ENCODE results near the gene GPS1. TPM values are rescaled to one million over a fixed set of nuclear protein-coding genes. Genes with fewer than 3 reads are reported as not detected.

GPS1 gene
- total RNA-seq, 1 experiment from 2014 or later, result 223 TPM

GRCh38 chr17:82018152-82018988, 33.3 kb upstream of the GPS1 start:
- Histone ChIP-seq H3K36me3 (peaks cover 44% of the 10 kb centered on the region), H3K9me3 (replicated peaks) (no peaks in the 10 kb centered on the region; the same call in 1 of the 2 replicates), H3K4me1 (replicated peaks) (peaks cover 20% of the 10 kb centered on the region), H3K27ac (no peak overlapping the region), H3K27me3 (replicated peaks) (no peaks in the 10 kb centered on the region), H3K4me3 (no peak overlapping the region)
- no peak for DNase-seq (ENCODE audit: low read depth in 1 of 2, low spot score in 2 of 2)

- DNase-seq (ENCODE audit: low read depth in 1 of 2, low spot score in 2 of 2), result no peak
These were observed 32.6 kb upstream of the GPS1 start for GRCh38 chr17:82018989-82019689.

DNA sequence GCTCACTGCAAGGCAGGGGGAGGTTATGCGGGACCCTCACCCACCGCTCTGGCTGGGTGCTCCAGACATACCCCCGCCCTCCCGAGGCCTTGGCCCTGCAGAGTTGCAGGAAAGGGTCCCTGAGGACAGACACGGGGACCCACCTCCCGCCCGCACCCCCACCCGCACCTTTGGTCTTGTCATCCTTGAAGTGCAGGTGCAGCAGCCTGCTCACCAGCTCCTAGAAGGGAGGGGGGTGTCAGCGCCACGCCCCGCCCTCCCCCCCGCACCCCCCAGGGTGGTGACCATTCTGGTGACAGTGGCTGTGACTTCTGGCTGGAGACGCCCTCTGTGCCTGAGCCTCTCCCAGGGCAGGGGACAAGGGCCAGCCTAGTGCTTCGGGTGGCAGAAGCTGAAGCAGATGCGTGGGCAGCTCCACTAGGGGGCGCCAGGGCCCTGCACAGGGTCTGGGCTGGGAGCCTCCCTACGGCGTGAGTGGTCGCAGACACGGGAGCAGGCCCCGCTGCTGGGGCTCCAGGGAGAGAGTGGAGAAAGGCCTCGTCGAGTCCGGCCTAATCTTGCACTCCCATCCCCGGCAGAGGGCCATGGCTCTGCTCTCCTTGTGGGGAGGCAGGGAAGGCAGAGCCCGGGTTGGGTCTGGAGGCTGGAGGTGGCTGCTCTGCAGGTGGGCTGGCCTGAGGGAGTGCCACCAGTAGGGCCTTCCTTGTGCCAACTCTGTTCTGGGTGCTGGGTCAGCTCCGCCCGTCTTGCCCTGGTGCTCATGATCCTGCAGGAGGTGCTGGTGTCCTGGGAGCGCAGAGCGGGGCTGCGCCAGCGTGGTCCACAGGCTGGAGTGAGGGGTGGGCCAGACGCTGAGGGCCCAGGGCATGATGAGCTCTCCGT, 31.8 kb upstream of the GPS1 start:
- peaks cover 41% of the 10 kb centered on the region for H3K36me3 ChIP-seq
- H3K9me3 ChIP-seq (replicated peaks), result no peaks in the 10 kb centered on the region; the same call in 1 of the 2 replicates
- no peak overlapping the region for H3K27ac ChIP-seq
- no peaks in the 10 kb centered on the region for H3K27me3 ChIP-seq (replicated peaks)
- DNase-seq (ENCODE audit: low read depth in 1 of 2, low spot score in 2 of 2), result peak; percentile 49 to 81
- H3K4me1 ChIP-seq (replicated peaks), result peaks cover 33% of the 10 kb centered on the region
- H3K4me3 ChIP-seq, result no peak overlapping the region

More at GRCh38 chr17:82018989-82019689, 32.6 kb upstream of the GPS1 start:
- peaks cover 43% of the 10 kb centered on the region for H3K36me3 ChIP-seq
- no peak overlapping the region for H3K27ac ChIP-seq
- H3K4me3 ChIP-seq, result no peak overlapping the region
- H3K4me1 ChIP-seq (replicated peaks), result peaks cover 28% of the 10 kb centered on the region
- H3K9me3 ChIP-seq (replicated peaks), result no peaks in the 10 kb centered on the region; the same call in 1 of the 2 replicates
- no peaks in the 10 kb centered on the region for H3K27me3 ChIP-seq (replicated peaks)

DNA sequence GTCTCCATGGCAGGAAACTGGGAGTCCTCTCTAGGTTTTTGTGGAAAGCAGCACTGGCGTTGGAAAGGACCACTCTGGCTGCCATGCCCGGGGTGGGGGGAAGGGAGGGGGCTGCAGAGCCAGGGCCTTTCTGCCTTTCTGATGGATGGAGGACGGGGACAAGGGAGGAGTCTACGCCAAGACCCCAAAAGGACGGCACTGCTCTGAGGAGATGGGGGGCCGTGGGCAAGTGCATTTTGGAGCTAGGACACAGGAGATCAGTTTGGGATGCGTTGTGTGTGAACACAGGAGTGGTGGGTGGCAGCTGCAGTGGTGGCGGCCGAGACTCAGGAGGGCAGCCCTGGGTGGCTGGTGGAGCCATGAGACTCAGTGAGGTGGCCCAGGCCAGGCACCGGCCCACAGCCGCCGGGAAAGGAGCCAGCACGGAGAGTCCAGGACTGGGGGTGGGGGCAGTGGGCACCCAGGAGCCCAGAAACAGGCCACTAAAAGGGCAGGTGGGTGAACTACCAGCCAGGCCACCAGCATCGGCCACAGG, 31.1 kb upstream of the GPS1 start:
- Histone ChIP-seq H3K36me3 (peaks cover 41% of the 10 kb centered on the region), H3K27me3 (replicated peaks) (no peaks in the 10 kb centered on the region), H3K4me1 (replicated peaks) (peaks cover 33% of the 10 kb centered on the region), H3K9me3 (replicated peaks) (no peaks in the 10 kb centered on the region; the same call in 1 of the 2 replicates), H3K27ac (no peak overlapping the region), H3K4me3 (no peak overlapping the region)
- no peak for DNase-seq (ENCODE audit: low read depth in 1 of 2, low spot score in 2 of 2)

GRCh38 chr17:82021107-82021899, 30.4 kb upstream of the GPS1 start:
- no peak overlapping the region for H3K27ac ChIP-seq
- H3K36me3 ChIP-seq, result peaks cover 41% of the 10 kb centered on the region
- H3K9me3 ChIP-seq (replicated peaks), result no peaks in the 10 kb centered on the region; the same call in 1 of the 2 replicates
- peak overlapping the region; percentile 92 for H3K4me3 ChIP-seq
- no peaks in the 10 kb centered on the region for H3K27me3 ChIP-seq (replicated peaks)
- DNase-seq (ENCODE audit: low read depth in 1 of 2, low spot score in 2 of 2), result peak; percentile 77 to 91
- H3K4me1 ChIP-seq (replicated peaks), result peaks cover 33% of the 10 kb centered on the region

DNA sequence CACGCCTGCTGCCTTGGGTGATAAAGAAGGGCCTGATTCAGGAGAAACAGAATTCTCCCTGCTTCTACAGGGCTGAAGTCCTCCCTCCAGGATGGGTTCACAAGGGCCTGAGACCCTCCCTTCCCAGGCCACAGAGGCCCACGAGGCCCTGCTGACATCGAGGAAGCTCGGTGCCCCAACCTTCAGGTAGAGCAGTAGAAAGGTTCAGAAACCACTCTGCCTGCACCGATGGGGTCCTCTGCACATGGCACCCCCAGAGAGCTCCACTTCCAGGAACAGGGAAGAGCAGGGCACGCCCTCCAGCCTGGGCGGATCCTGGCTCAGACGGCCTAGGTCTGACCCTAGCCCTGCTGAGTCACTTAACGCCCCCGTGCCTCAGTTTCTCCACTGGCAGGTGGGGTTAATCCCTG, 29.8 kb upstream of the GPS1 start:
- peak overlapping the region; percentile 92 for H3K4me3 ChIP-seq
- H3K27ac ChIP-seq, result no peak overlapping the region
- no peaks in the 10 kb centered on the region for H3K27me3 ChIP-seq (replicated peaks)
- H3K36me3 ChIP-seq, result peaks cover 37% of the 10 kb centered on the region
- peaks cover 33% of the 10 kb centered on the region for H3K4me1 ChIP-seq (replicated peaks)
- DNase-seq (ENCODE audit: low read depth in 1 of 2, low spot score in 2 of 2), result peak in 1 of 2 experiments; percentile 42
- H3K9me3 ChIP-seq (replicated peaks), result no peaks in the 10 kb centered on the region; the same call in 1 of the 2 replicates

DNA sequence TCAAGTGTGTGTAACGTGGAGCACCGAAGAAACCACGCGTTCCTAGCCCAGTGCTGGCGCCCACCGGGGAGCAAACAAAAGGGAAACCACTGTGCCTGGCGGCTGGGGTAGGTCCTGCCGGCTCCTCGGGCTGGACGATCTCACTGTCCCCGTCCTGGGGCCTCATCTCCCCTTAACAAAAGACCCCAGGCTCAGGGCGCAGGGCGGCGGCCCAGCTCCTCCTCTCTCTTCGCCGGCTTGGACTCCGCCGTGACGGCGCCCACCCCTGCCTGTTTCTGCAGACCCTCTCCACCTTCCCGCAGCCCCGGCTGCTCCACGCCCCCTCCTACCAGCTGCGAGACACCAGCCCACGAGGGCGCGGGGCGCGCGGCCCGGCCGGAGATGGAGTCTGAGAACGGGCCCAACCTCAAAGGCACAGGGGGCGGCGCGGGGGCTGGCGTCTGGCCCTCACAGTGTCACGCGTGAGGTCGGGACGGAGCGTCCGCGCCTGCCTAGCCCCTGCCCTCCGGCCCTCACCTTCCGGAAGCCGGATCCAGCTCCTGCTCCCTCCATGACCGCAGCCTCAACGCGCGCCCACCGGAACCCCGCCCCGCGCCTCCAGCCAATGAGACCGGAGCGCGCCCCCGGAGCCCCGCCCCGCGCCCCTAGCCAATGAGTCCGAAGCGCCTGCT, 29.3 kb upstream of the GPS1 start, which contains the start of gene CENPX:
Gene CENPX, minus strand, starts transcription at position 569 of the 671 bp plus-strand sequence. Its CDS starts 17 bp downstream, at position 552.
- Histone ChIP-seq H3K27me3 (replicated peaks) (no peaks in the 10 kb centered on the region), H3K4me3 (peak within 1 kb of the TSS; percentile 92), H3K36me3 (peaks cover 33% of the 10 kb centered on the region), H3K4me1 (replicated peaks) (peaks cover 33% of the 10 kb centered on the region), H3K9me3 (replicated peaks) (no peaks in the 10 kb centered on the region; the same call in 1 of the 2 replicates), H3K27ac (peak within 1 kb of the TSS; percentile 48)
- no peak for DNase-seq (ENCODE audit: low read depth in 1 of 2, low spot score in 2 of 2)

DNA sequence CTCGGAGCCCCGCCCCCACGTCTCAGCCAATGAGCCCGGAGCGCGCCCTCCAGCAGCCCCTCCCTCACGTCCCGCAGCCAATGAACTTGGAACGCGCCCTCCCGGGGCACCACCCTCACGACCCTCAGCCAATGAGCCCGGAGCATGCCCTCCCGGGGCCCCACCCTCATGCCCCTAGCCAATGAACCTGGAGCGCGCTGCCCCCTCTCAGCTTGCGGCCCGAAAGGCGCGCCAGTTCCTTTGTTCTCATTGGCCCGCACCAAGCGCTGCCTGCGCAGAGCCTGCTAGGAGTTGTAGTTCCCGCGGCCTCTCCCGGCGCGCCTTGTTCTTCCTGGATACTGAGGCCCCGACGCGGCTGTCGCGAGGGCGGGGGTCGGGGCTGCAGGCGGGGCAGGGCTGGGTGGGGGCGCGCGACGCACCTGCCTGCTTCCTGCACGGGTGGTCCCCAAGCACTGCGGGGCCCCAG, 28.7 kb upstream of the GPS1 start, which contains the start of gene LRRC45:
Gene LRRC45, plus strand, starts transcription at position 325 of the 466 bp plus-strand sequence. CDS start 339 bp downstream, outside the sequence.
- H3K9me3 ChIP-seq (replicated peaks), result no peaks in the 10 kb centered on the region; the same call in 1 of the 2 replicates
- peaks cover 27% of the 10 kb centered on the region for H3K36me3 ChIP-seq
- H3K27ac ChIP-seq, result peak within 1 kb of the TSS; percentile 48

GRCh38 chr17:82023447-82024241, 28.1 kb upstream of the GPS1 start:
- peaks cover 33% of the 10 kb centered on the region for H3K4me1 ChIP-seq (replicated peaks)
- H3K27ac ChIP-seq, result no peak overlapping the region
- no peaks in the 10 kb centered on the region for H3K27me3 ChIP-seq (replicated peaks)
- peak in 1 of 2 experiments; percentile 59 for DNase-seq (ENCODE audit: low read depth in 1 of 2, low spot score in 2 of 2)
- H3K4me3 ChIP-seq, result peak overlapping the region; percentile 92
- H3K9me3 ChIP-seq (replicated peaks), result no peaks in the 10 kb centered on the region; the same call in 1 of the 2 replicates
- H3K36me3 ChIP-seq, result peaks cover 23% of the 10 kb centered on the region

More for the DNA sequence above, 28.7 kb upstream of the GPS1 start, which contains the start of gene LRRC45:
- Histone ChIP-seq H3K4me1 (replicated peaks) (peaks cover 33% of the 10 kb centered on the region), H3K4me3 (peak within 1 kb of the TSS; percentile 92), H3K27me3 (replicated peaks) (no peaks in the 10 kb centered on the region)
- DNase-seq (ENCODE audit: low read depth in 1 of 2, low spot score in 2 of 2), result peak; percentile 100

DNA sequence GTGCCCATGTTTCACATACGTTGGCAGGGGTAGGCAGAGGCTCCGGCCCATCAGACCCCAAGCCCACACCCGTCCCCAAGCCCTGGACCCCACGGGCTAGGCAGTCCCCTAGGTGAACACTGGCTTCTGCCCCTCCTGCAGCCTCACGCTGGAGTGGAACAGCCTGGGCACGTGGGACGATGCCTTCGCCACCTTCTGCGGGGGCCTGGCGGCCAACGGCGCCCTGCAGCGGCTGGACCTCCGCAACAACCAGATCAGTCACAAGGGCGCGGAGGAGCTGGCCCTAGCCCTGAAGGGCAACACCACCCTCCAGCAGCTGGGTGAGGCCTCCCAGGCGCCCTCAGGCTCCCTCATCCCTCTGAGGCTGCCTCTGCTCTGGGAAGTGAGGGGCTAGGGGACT, 26.8 kb upstream of the GPS1 start:
- Histone ChIP-seq H3K27me3 (replicated peaks) (no peaks in the 10 kb centered on the region), H3K27ac (no peak overlapping the region), H3K9me3 (replicated peaks) (no peaks in the 10 kb centered on the region; the same call in 1 of the 2 replicates), H3K36me3 (peaks cover 20% of the 10 kb centered on the region), H3K4me1 (replicated peaks) (peaks cover 33% of the 10 kb centered on the region), H3K4me3 (no peak overlapping the region)
- no peak for DNase-seq (ENCODE audit: low read depth in 1 of 2, low spot score in 2 of 2)

Data from SJSA1 (cell line).